GM12878 (cell line): ENCODE data around the gene GABRB2. TPM values are rescaled to one million over a fixed set of nuclear protein-coding genes. Genes with fewer than 3 reads are reported as not detected.
A peak's percentile ranks its signal among the peaks of the same experiment; 100 is the strongest.

Experiments
- RUNX3 ChIP-seq: IDR thresholded peaks from 2 replicates; pipeline ENCODE4 v1.6.1; 2012; ENCODE audit warnings: low read length, inconsistent platforms
- SPI1 ChIP-seq: IDR thresholded peaks from 2 replicates; pipeline ENCODE4 v1.6.1; 2011; ENCODE audit warnings: low read depth, mild to moderate bottlenecking, low read length, moderate library complexity, borderline replicate concordance; ENCODE audit not compliant: insufficient read depth
- SREBF1 ChIP-seq: IDR thresholded peaks from 2 replicates; pipeline ENCODE4 v1.6.1; 2012; ENCODE audit warnings: mild to moderate bottlenecking, low read length
- SUPT20H ChIP-seq: IDR thresholded peaks from 2 replicates; pipeline ENCODE4 v1.6.1; 2011; ENCODE audit warnings: low read depth, mild to moderate bottlenecking, low read length, moderate library complexity, borderline replicate concordance; ENCODE audit not compliant: control insufficient read depth
- ZBED1 ChIP-seq: IDR thresholded peaks from 2 replicates; pipeline ENCODE4 v1.6.1; 2016; ENCODE audit warnings: borderline replicate concordance
- polyA plus RNA-seq, 11 experiments: library from polyadenylated mRNA; depleted of rRNA in 4 of 11; unstranded in 6 of 11; stranded (reverse) in 5 of 11; fragments of >200 nt; fragmentation: Nextera tagmentation in 4 of 11; fragmentation: Illumina TruSeq in 1 of 11; extraction: Ambion mirVana in 4 of 11; extraction: Trizol in 1 of 11; gene quantifications; 1 replicate in 1 of 11; 2 replicates in 10 of 11; pipeline versions ENCODE4 v1.2.1 to v1.2.3, GENCODE V29; 2011 to 2016; ENCODE audit warnings: inconsistent platforms in 2 of 11, missing spikeins in 2 of 11, low read depth in 1 of 11
- total RNA-seq, 4 experiments: library from RNA; depleted of rRNA in 3 of 4; stranded (reverse); fragments of >200 nt in 3 of 4; fragmentation: Illumina TruSeq in 1 of 4; extraction: Trizol in 1 of 4; gene quantifications; 2 replicates each; pipeline versions ENCODE4 v1.2.1 to v1.2.3, GENCODE V29; 2013 to 2021
- TF ChIP-seq, protein P1 (sequence below): IDR thresholded peaks from 2 replicates; pipeline ENCODE4 v1.6.1; 2012; ENCODE audit warnings: low read depth, low read length, improper control_type of control experiment
- TF ChIP-seq, protein P2 (sequence below): fragments of 450-650 bp; formaldehyde crosslinking; IDR thresholded peaks from 2 replicates; pipeline ENCODE4 v1.4.0; 2022; ENCODE audit warnings: mild to moderate bottlenecking, moderate library complexity

Gene GABRB2
- total and polyA plus RNA-seq, 10 of the 15 experiments (the other 5 are each of a cell fraction or from before 2014, with no cell fraction given) = 0.12 to 0.85 (median 0.43) TPM

- peak; percentile 64; the same call in 1 of the 2 replicates for TF ChIP-seq SPI1
- peak; percentile 57; the same call in 1 of the 2 replicates for TF ChIP-seq RUNX3
- no peak for TF ChIP-seq SREBF1
- TF ChIP-seq SUPT20H = no peak
- TF ChIP-seq, protein P1, sequence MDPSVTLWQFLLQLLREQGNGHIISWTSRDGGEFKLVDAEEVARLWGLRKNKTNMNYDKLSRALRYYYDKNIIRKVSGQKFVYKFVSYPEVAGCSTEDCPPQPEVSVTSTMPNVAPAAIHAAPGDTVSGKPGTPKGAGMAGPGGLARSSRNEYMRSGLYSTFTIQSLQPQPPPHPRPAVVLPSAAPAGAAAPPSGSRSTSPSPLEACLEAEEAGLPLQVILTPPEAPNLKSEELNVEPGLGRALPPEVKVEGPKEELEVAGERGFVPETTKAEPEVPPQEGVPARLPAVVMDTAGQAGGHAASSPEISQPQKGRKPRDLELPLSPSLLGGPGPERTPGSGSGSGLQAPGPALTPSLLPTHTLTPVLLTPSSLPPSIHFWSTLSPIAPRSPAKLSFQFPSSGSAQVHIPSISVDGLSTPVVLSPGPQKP = no peak
- no peak for TF ChIP-seq ZBED1
- TF ChIP-seq, protein P2, sequence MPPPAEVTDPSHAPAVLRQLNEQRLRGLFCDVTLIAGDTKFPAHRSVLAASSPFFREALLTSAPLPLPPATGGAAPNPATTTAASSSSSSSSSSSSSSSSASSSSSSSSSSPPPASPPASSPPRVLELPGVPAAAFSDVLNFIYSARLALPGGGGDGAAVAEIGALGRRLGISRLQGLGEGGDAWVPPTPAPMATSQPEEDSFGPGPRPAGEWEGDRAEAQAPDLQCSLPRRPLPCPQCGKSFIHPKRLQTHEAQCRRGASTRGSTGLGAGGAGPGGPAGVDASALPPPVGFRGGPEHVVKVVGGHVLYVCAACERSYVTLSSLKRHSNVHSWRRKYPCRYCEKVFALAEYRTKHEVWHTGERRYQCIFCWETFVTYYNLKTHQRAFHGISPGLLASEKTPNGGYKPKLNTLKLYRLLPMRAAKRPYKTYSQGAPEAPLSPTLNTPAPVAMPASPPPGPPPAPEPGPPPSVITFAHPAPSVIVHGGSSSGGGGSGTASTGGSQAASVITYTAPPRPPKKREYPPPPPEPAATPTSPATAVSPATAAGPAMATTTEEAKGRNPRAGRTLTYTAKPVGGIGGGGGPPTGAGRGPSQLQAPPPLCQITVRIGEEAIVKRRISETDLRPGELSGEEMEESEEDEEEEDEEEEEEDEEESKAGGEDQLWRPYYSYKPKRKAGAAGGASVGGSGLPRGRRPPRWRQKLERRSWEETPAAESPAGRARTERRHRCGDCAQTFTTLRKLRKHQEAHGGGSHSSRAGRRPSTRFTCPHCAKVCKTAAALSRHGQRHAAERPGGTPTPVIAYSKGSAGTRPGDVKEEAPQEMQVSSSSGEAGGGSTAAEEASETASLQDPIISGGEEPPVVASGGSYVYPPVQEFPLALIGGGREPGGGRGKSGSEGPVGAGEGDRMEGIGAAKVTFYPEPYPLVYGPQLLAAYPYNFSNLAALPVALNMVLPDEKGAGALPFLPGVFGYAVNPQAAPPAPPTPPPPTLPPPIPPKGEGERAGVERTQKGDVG (CRISPR knock-in tag) = no peak
These were observed 267.5 kb downstream of the GABRB2 start (continued) for GRCh38 chr5:161278739-161279660.
